HG03521 (cell line): ENCODE data around the gene UBQLNL.

Experiments
- ATAC-seq: cut with Tn5 transposase; IDR thresholded peaks from one replicate; pipeline ENCODE4 v1.9.1; 2021; ENCODE audit warnings: mild to moderate bottlenecking, moderate library complexity; ENCODE audit not compliant: unreplicated experiment

Gene UBQLNL, protein sequence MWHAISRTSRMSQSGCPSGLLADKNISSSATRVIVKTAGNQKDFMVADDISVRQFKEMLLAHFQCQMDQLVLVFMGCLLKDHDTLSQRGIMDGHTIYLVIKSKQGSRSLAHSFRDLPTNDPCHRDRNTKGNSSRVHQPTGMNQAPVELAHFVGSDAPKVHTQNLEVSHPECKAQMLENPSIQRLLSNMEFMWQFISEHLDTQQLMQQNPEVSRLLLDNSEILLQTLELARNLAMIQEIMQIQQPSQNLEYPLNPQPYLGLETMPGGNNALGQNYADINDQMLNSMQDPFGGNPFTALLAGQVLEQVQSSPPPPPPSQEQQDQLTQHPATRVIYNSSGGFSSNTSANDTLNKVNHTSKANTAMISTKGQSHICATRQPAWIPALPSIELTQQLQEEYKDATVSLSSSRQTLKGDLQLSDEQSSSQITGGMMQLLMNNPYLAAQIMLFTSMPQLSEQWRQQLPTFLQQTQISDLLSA

GRCh38 chr11:5516599-5516998, at the start of gene UBQLNL:
TSS of gene UBQLNL (minus strand) at chr11:5516699. CDS start at chr11:5516441, 258 bp downstream.
- ATAC-seq = no peak

- no peak for ATAC-seq
Observed at GRCh38 chr11:5564259-5565019, 47.9 kb upstream of the UBQLNL start.

DNA sequence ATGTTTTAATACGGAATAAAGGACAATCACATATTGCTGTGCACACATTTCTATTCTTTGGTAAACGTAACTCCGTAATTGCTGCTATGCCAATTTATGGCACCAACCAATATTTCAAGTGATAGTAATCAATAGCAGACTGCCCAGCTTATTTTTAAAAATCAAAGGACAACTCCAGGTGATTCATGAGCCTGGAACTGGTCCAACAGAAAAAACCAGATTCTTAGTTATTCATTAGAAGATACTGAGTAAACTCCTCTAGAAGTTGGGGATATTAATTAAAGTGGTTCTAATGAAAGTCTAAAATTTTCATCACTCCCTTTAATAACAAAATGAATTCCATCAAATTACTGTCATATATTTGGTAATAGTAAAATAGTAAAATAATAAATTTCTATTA, 41.3 kb upstream of the UBQLNL start:
- no peak for ATAC-seq

- ATAC-seq = no peak
Observed at GRCh38 chr11:5556596-5557188, 40.2 kb upstream of the UBQLNL start.

GRCh38 chr11:5553343-5553742, 36.8 kb upstream of the UBQLNL start:
- ATAC-seq = no peak

DNA sequence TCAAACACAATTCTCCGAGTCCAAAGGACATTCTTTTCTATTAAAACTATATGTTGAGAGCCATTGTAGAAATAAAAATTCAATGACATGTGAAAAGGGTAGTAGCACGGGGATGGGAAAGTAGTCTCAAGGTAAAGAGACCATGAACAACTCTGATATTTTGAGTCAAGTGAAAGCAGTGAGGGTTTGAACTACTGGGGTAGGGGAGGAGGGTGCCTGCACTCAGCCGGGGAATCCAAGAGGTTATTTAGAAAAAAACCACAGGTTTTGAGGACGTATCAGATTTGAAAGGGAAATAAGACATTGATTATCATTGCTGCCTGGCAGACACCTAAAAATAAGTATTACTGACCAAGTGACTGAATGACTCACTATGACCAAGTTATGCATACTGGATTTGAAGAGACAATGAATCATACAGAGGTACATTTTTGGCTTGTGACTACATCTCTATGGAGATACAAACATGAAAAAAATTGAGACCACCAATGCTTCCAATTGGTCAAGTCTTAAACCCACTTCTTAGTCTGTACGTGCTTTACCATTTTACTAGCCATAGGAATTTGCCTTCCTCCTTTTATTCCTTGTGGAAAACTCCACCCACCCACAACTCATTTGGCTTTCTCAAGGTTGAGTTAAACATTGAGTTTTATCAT, 34.1 kb upstream of the UBQLNL start:
- ATAC-seq = no peak

- ATAC-seq = no peak
Observed at GRCh38 chr11:5548440-5548839, 31.9 kb upstream of the UBQLNL start, which contains the start of gene OR52H1. TSS of gene OR52H1 (minus strand) at chr11:5548540. CDS start at chr11:5545505, 3,035 bp downstream.

GRCh38 chr11:5547982-5548381, 31.5 kb upstream of the UBQLNL start:
- no peak for ATAC-seq

GRCh38 chr11:5546457-5546856, 30.0 kb upstream of the UBQLNL start:
- no peak for ATAC-seq

GRCh38 chr11:5541427-5541826, 24.9 kb upstream of the UBQLNL start:
- no peak for ATAC-seq

DNA sequence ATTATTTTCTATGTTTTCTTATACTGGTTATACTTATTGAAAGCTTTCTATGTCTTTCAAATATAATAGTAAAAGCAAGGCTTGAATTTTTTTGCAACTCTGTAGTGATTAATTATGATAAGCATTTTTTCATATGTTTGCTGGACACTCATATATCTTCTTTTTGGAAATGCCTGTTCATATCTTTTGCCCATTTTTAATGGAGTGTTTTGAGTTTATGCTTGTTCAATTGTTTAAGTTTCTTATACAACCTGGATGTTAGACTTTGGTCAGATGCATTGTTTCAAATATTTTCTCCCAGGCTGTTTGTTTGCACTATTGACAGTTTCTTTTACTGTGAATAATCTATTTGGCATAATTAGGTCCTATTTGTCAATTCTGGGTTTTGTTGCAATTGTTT, 20.0 kb upstream of the UBQLNL start:
- ATAC-seq = no peak

GRCh38 chr11:5534046-5534445, 17.5 kb upstream of the UBQLNL start:
- ATAC-seq = no peak

GRCh38 chr11:5531053-5531831, 14.7 kb upstream of the UBQLNL start:
- no peak for ATAC-seq

- ATAC-seq = no peak
Observed at GRCh38 chr11:5528495-5528894, 12.0 kb upstream of the UBQLNL start.

DNA sequence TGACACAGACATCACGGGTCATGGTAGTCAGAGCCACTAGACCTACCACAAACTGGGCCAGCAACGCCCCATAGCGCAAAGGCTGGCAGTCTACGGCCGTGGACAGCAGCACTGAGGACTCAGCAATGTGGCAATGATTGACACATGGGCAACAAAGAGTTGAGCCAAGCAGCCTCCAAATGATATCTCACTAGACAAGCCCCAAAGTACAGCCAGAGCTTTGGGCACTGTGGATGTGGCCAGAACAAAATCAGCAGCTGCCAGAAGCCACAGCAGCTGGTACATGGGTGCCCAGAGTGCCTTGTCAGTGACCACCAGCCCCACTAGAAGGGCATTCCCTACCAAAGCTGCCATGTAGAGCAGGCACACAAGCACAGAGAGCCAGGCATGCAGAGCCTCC, 11.2 kb upstream of the UBQLNL start:
- ATAC-seq = no peak

DNA sequence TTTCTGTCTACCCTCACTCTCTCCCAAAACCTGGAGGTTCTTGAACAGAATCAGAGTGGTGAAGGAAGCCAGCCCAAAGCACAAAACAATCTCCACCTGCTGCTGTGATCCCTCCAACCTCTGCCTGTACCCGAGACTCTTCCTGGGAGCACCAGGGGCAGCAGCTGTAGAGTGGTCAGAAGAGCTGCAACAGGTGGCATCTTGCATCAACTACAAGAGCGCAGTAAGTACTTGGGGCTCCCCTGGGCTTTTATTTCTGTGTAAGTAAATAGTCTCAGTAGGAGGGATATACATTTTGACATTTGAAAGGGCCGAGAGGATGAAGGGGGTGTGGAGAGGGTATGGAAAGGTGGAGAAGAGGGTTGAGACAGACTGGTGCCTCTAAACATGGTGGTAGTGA, 8.3 kb upstream of the UBQLNL start:
- ATAC-seq = no peak

DNA sequence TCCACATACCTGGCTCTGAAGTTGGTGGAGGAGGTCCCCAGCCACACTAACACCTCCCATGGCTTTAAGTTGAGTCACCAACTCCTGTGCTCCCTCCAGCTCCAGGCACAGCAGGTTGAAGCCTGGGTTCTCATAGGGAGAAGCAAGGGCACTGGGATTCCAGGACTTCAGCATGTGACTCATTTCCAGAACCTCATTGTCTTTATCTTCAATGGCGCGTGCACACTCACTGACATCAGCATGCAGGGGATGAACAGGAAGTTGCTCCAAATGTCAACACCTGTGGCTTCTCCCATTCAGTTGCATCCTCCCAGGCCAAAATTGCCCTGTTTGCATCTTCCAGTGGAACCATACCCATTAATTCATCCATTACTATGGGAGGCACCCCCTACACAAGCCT, 5.8 kb upstream of the UBQLNL start:
- no peak for ATAC-seq

DNA sequence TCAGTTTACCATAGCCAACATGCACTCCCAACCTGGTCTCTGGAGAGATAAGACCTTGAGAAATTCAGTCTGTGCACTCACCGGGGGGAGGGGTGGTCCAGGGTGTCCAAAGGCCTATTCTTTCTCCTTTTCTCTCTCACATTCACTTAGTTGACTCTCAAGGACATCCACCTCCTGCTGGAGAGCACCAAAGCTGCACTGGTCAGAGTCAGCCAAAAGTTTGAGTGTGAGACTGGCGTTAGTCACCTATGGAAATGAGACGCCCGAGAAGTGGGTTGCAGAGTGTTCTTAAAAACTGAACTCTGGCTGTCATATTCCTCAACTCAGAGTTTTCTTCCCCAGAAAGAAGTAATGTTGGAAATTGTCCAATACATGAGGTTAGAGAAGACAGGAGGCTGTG, 5.0 kb upstream of the UBQLNL start:
- ATAC-seq = no peak

DNA sequence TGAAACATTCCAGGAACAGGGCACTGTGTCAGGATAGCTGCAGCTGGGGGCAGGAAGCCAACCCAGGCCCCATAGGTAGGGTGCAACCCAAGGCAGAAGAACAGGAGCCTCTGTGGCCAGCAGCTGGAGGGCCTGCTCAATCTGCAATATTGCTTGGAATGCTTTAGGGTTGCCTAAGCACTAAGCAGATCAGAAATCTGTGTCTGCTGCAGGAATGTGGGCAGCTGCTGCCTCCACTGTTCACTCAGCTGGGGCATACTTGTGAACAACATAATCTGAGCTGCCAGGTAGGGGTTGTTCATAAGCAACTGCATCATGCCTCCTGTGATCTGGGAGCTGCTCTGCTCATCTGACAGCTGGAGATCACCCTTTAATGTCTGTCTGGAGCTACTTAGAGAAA, 1.7 kb downstream of the UBQLNL start:
- no peak for ATAC-seq

DNA sequence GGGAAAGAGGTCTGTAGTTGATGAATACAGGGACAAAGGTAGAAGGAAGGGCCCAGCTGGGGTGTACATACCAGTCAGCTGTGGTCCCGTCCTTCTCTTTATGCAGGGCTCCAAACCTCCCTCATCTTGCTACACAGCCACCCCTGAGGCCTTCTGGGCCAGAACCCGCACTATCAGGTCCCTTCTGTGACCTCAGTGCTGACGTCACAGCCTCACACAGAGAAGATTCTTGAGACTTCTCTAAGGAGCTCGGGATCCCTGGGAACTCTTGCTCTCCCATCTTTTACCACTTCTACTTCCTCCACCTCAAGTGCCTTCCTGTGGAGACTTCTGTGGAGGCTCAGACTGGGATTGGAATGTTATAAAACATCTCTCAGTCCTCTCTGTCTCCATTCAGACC, 6.7 kb downstream of the UBQLNL start, which contains the start of gene UBQLN3:
TSS of gene UBQLN3 (minus strand) at position 155 of the 400 bp plus-strand sequence. CDS start 399 bp downstream, outside the sequence.
- no peak for ATAC-seq
